BLaER1 (cell line): ENCODE measurements around the gene EHD2.

ENCODE experiments used
- H3K27ac ChIP-seq: shearing (Covaris generic); formaldehyde crosslinking; 2 replicates; pipeline ENCODE4 v1.8.1; 2022
- H3K27me3 ChIP-seq: shearing (Covaris generic); formaldehyde crosslinking; 2 replicates; pipeline ENCODE4 v1.8.1; 2022
- H3K36me3 ChIP-seq: shearing (Covaris generic); formaldehyde crosslinking; 2 replicates; pipeline ENCODE4 v1.8.1; 2022
- H3K4me1 ChIP-seq: shearing (Covaris generic); formaldehyde crosslinking; 2 replicates; pipeline ENCODE4 v1.8.1; 2022
- H3K4me2 ChIP-seq: shearing (Covaris generic); formaldehyde crosslinking; 2 replicates; pipeline ENCODE4 v1.8.1; 2022
- H3K4me3 ChIP-seq: shearing (Covaris generic); formaldehyde crosslinking; 2 replicates; pipeline ENCODE4 v1.8.1; 2022
- H3K9ac ChIP-seq: shearing (Covaris generic); formaldehyde crosslinking; 2 replicates; pipeline ENCODE4 v1.8.1; 2022
- H3K9me3 ChIP-seq: shearing (Covaris generic); formaldehyde crosslinking; 2 replicates; pipeline ENCODE4 v1.8.1; 2022
- H4K20me1 ChIP-seq: shearing (Covaris generic); formaldehyde crosslinking; 2 replicates; pipeline ENCODE4 v1.8.1; 2022
- Cebpa-rat ChIP-seq: shearing (Covaris generic); IDR thresholded peaks from 2 replicates; pipeline ENCODE4 v1.8.1; 2022

Gene EHD2

GRCh38 chr19:47687906-47688305 lies 25.3 kb upstream of the EHD2 start:
- Histone ChIP-seq H3K9me3 (no peaks in the 10 kb centered on the region), H3K4me1 (no peaks in the 10 kb centered on the region), H4K20me1 (peaks cover 76% of the 10 kb centered on the region), H3K9ac (no peak overlapping the region), H3K27ac (no peak overlapping the region), H3K4me3 (no peak overlapping the region), H3K36me3 (peaks cover 82% of the 10 kb centered on the region), H3K27me3 (no peaks in the 10 kb centered on the region), H3K4me2 (no peak overlapping the region)
- no peak for TF ChIP-seq Cebpa-rat

GRCh38 chr19:47691090-47691489 lies 22.1 kb upstream of the EHD2 start:
- Histone ChIP-seq H3K4me1 (no peaks in the 10 kb centered on the region), H3K36me3 (peaks cover 66% of the 10 kb centered on the region), H3K4me3 (no peak overlapping the region), H3K9ac (no peak overlapping the region), H3K27me3 (no peaks in the 10 kb centered on the region), H3K4me2 (no peak overlapping the region), H3K27ac (no peak overlapping the region), H3K9me3 (no peaks in the 10 kb centered on the region), H4K20me1 (peaks cover 61% of the 10 kb centered on the region)
- no peak for TF ChIP-seq Cebpa-rat

GRCh38 chr19:47691782-47692181 lies 21.4 kb upstream of the EHD2 start:
- no peak overlapping the region for H3K9ac ChIP-seq
- H3K4me3 ChIP-seq: no peak overlapping the region
- TF ChIP-seq Cebpa-rat: no peak
- no peaks in the 10 kb centered on the region for H3K4me1 ChIP-seq
- peaks cover 63% of the 10 kb centered on the region for H4K20me1 ChIP-seq
- H3K36me3 ChIP-seq: peaks cover 65% of the 10 kb centered on the region
- H3K27me3 ChIP-seq: no peaks in the 10 kb centered on the region
- no peaks in the 10 kb centered on the region for H3K9me3 ChIP-seq
- no peak overlapping the region for H3K27ac ChIP-seq
- no peak overlapping the region for H3K4me2 ChIP-seq

GRCh38 chr19:47693489-47693888 lies 19.7 kb upstream of the EHD2 start:
- no peak overlapping the region for H3K27ac ChIP-seq

GRCh38 chr19:47693903-47694302 lies 19.3 kb upstream of the EHD2 start:
- Histone ChIP-seq H3K27me3 (no peaks in the 10 kb centered on the region), H3K9me3 (no peaks in the 10 kb centered on the region), H3K4me3 (no peak overlapping the region), H3K4me1 (no peaks in the 10 kb centered on the region), H3K36me3 (peaks cover 61% of the 10 kb centered on the region), H3K4me2 (no peak overlapping the region), H3K9ac (no peak overlapping the region), H4K20me1 (peaks cover 66% of the 10 kb centered on the region), H3K27ac (no peak overlapping the region)
- TF ChIP-seq Cebpa-rat: no peak

More at GRCh38 chr19:47693489-47693888, 19.7 kb upstream of the EHD2 start:
- H3K36me3 ChIP-seq: peaks cover 57% of the 10 kb centered on the region
- no peak overlapping the region for H3K9ac ChIP-seq
- no peak for TF ChIP-seq Cebpa-rat
- no peaks in the 10 kb centered on the region for H3K4me1 ChIP-seq
- no peaks in the 10 kb centered on the region for H3K9me3 ChIP-seq
- H3K4me3 ChIP-seq: no peak overlapping the region
- no peaks in the 10 kb centered on the region for H3K27me3 ChIP-seq
- peaks cover 62% of the 10 kb centered on the region for H4K20me1 ChIP-seq
- H3K4me2 ChIP-seq: no peak overlapping the region

GRCh38 chr19:47694466-47695273 lies 18.6 kb upstream of the EHD2 start:
- H3K4me2 ChIP-seq: no peak overlapping the region
- no peak for TF ChIP-seq Cebpa-rat

GRCh38 chr19:47695533-47696262 lies 17.5 kb upstream of the EHD2 start:
- Histone ChIP-seq H3K9ac (no peak overlapping the region), H3K9me3 (no peaks in the 10 kb centered on the region), H3K4me3 (no peak overlapping the region), H3K27ac (no peak overlapping the region), H4K20me1 (peaks cover 60% of the 10 kb centered on the region), H3K4me1 (no peaks in the 10 kb centered on the region), H3K27me3 (no peaks in the 10 kb centered on the region), H3K4me2 (no peak overlapping the region), H3K36me3 (peaks cover 64% of the 10 kb centered on the region)
- no peak for TF ChIP-seq Cebpa-rat

More at GRCh38 chr19:47694466-47695273, 18.6 kb upstream of the EHD2 start:
- Histone ChIP-seq H3K27ac (no peak overlapping the region), H4K20me1 (peaks cover 67% of the 10 kb centered on the region), H3K27me3 (no peaks in the 10 kb centered on the region), H3K4me3 (no peak overlapping the region), H3K9ac (no peak overlapping the region), H3K4me1 (no peaks in the 10 kb centered on the region), H3K36me3 (peaks cover 62% of the 10 kb centered on the region), H3K9me3 (no peaks in the 10 kb centered on the region)

- no peak overlapping the region for H3K4me2 ChIP-seq
- H3K4me1 ChIP-seq: no peaks in the 10 kb centered on the region
- peaks cover 58% of the 10 kb centered on the region for H4K20me1 ChIP-seq
- no peak for TF ChIP-seq Cebpa-rat
- H3K27ac ChIP-seq: no peak overlapping the region
- H3K36me3 ChIP-seq: peaks cover 64% of the 10 kb centered on the region
- no peak overlapping the region for H3K9ac ChIP-seq
- no peaks in the 10 kb centered on the region for H3K9me3 ChIP-seq
- H3K27me3 ChIP-seq: no peaks in the 10 kb centered on the region
- H3K4me3 ChIP-seq: no peak overlapping the region
These were observed 16.6 kb upstream of the EHD2 start for GRCh38 chr19:47696635-47697034.

- peaks cover 63% of the 10 kb centered on the region for H3K36me3 ChIP-seq
- TF ChIP-seq Cebpa-rat: no peak
- H3K9me3 ChIP-seq: no peaks in the 10 kb centered on the region
- no peaks in the 10 kb centered on the region for H3K4me1 ChIP-seq
- H4K20me1 ChIP-seq: peaks cover 44% of the 10 kb centered on the region
- no peak overlapping the region for H3K9ac ChIP-seq
- no peak overlapping the region for H3K27ac ChIP-seq
- H3K4me3 ChIP-seq: no peak overlapping the region
- no peaks in the 10 kb centered on the region for H3K27me3 ChIP-seq
- no peak overlapping the region for H3K4me2 ChIP-seq
These were observed 15.2 kb upstream of the EHD2 start for GRCh38 chr19:47697863-47698609.
